CD4-positive, alpha-beta T cell treated with Interleukin-17A for 4 hours (primary cell): Measurements from ENCODE around the gene KRTAP10-10.
"Not testable (repeated sequence)": the region's sequence is repeated elsewhere in the genome, so short reads cannot be mapped to it uniquely, and the experiment has no call there.

Source experiments
- DNase-seq: peaks from one replicate; pipeline ENCODE4 v3.0.0-alpha.2; 2020; ENCODE audit warnings: mixed read lengths

KRTAP10-10 gene

GRCh38 chr21:44603109-44603875 is 33.9 kb upstream of the KRTAP10-10 start:
- no peak for DNase-seq

GRCh38 chr21:44603911-44604310 is 33.2 kb upstream of the KRTAP10-10 start:
- no peak for DNase-seq

- no peak for DNase-seq
Observed at GRCh38 chr21:44606495-44606894, 30.7 kb upstream of the KRTAP10-10 start.

GRCh38 chr21:44609193-44609592 is 28.0 kb upstream of the KRTAP10-10 start:
- DNase-seq: no peak

- DNase-seq: not testable (repeated sequence)
Observed at GRCh38 chr21:44610157-44610843, 26.9 kb upstream of the KRTAP10-10 start.

- no peak for DNase-seq
Observed at GRCh38 chr21:44611551-44611950, 25.6 kb upstream of the KRTAP10-10 start.

GRCh38 chr21:44612029-44612486 is 25.1 kb upstream of the KRTAP10-10 start, which contains the start of gene KRTAP10-8:
KRTAP10-8 (plus strand) TSS chr21:44612079; CDS start chr21:44612101, 22 bp downstream.
- DNase-seq: no peak

GRCh38 chr21:44612669-44613229 is 24.4 kb upstream of the KRTAP10-10 start:
- no peak for DNase-seq

- DNase-seq: no peak
Observed at GRCh38 chr21:44613386-44614155, 23.6 kb upstream of the KRTAP10-10 start.

GRCh38 chr21:44614161-44614631 is 23.0 kb upstream of the KRTAP10-10 start:
- DNase-seq: no peak

GRCh38 chr21:44614961-44615391 is 22.2 kb upstream of the KRTAP10-10 start:
- no peak for DNase-seq

- no peak for DNase-seq
Observed at GRCh38 chr21:44615466-44615865, 21.7 kb upstream of the KRTAP10-10 start.

GRCh38 chr21:44615911-44616590 is 21.1 kb upstream of the KRTAP10-10 start:
- DNase-seq: no peak

- no peak for DNase-seq
Observed at GRCh38 chr21:44616591-44616926, 20.6 kb upstream of the KRTAP10-10 start.

GRCh38 chr21:44617071-44617501 is 20.1 kb upstream of the KRTAP10-10 start:
- DNase-seq: no peak

GRCh38 chr21:44618504-44618903 is 18.7 kb upstream of the KRTAP10-10 start:
- DNase-seq: peak; percentile 22

GRCh38 chr21:44618909-44619308 is 18.2 kb upstream of the KRTAP10-10 start:
- DNase-seq: peak; percentile 77

- DNase-seq: no peak
Observed at GRCh38 chr21:44619886-44620285, 17.3 kb upstream of the KRTAP10-10 start.

GRCh38 chr21:44623575-44623974 is 13.6 kb upstream of the KRTAP10-10 start:
- DNase-seq: no peak

- no peak for DNase-seq
Observed at GRCh38 chr21:44625756-44626155, 11.4 kb upstream of the KRTAP10-10 start.

- DNase-seq: no peak
Observed at GRCh38 chr21:44626262-44626661, 10.9 kb upstream of the KRTAP10-10 start.

- DNase-seq: no peak
Observed at GRCh38 chr21:44626673-44627143, 10.4 kb upstream of the KRTAP10-10 start, which contains the start of gene KRTAP10-9. KRTAP10-9 (plus strand) TSS chr21:44627093; CDS start chr21:44627172, 79 bp downstream.
